Muscle layer of duodenum (tissue), 2 donors: Measurements from ENCODE around the gene PIEZO1.

Experiments used
- H3K27ac ChIP-seq: one replicate; pipeline ENCODE4 v1.7.0; 2013; ENCODE audit warnings: mild to moderate bottlenecking, low read length
- H3K27me3 ChIP-seq: one replicate; pipeline ENCODE4 v1.7.0; 2013; ENCODE audit warnings: low read depth, mild to moderate bottlenecking, control low read depth, low read length
- H3K36me3 ChIP-seq, 2 donors: one replicate each; pipeline ENCODE4 v1.7.0; 2013; ENCODE audit warnings: low read length in 2 of 2, control low read depth in 1 of 2, mild to moderate bottlenecking in 1 of 2; ENCODE audit not compliant: insufficient read depth in 2 of 2, control insufficient read depth in 1 of 2
- H3K4me1 ChIP-seq, 2 donors: one replicate each; pipeline ENCODE4 v1.7.0; 2013; ENCODE audit warnings: low read length in 2 of 2, mild to moderate bottlenecking in 2 of 2, control low read depth in 1 of 2, moderate library complexity in 1 of 2; ENCODE audit not compliant: insufficient read depth in 2 of 2, control insufficient read depth in 1 of 2
- H3K4me3 ChIP-seq, 2 donors: one replicate each; pipeline ENCODE4 v1.7.0; 2013; ENCODE audit warnings: low read length in 2 of 2, low read depth in 1 of 2, mild to moderate bottlenecking in 1 of 2
- H3K9me3 ChIP-seq, 2 donors: one replicate each; pipeline ENCODE4 v1.7.0; 2013; ENCODE audit warnings: low read length in 2 of 2, control low read depth in 1 of 2, mild to moderate bottlenecking in 1 of 2; ENCODE audit not compliant: control insufficient read depth in 1 of 2
- donor health status: healthy.

The PIEZO1 gene

GRCh38 chr16:88739977-88740726 lies 44.9 kb downstream of the PIEZO1 start:
- Histone ChIP-seq H3K36me3 (peaks cover 0 to 49% of the 10 kb centered on the region in 2 donors), H3K4me3 (no peak overlapping the region), H3K27me3 (no peaks in the 10 kb centered on the region), H3K27ac (no peak overlapping the region), H3K4me1 (peaks cover 0 to 22% of the 10 kb centered on the region in 2 donors), H3K9me3 (no peaks in the 10 kb centered on the region)

- Histone ChIP-seq H3K36me3 (peaks cover 0 to 57% of the 10 kb centered on the region in 2 donors), H3K4me1 (peaks cover 0 to 17% of the 10 kb centered on the region in 2 donors), H3K9me3 (no peaks in the 10 kb centered on the region), H3K4me3 (no peak overlapping the region), H3K27me3 (no peaks in the 10 kb centered on the region), H3K27ac (no peak overlapping the region)
These were observed 45.7 kb downstream of the PIEZO1 start for GRCh38 chr16:88739139-88739976.

GRCh38 chr16:88738151-88739084 lies 46.6 kb downstream of the PIEZO1 start:
- Histone ChIP-seq H3K4me3 (no peak overlapping the region), H3K27ac (no peak overlapping the region), H3K4me1 (peaks cover 0 to 7% of the 10 kb centered on the region in 2 donors), H3K9me3 (no peaks in the 10 kb centered on the region), H3K27me3 (no peaks in the 10 kb centered on the region), H3K36me3 (peaks cover 0 to 67% of the 10 kb centered on the region in 2 donors)

- Histone ChIP-seq H3K27ac (no peak overlapping the region), H3K36me3 (peaks cover 0 to 72% of the 10 kb centered on the region in 2 donors), H3K4me3 (no peak overlapping the region), H3K27me3 (no peaks in the 10 kb centered on the region), H3K9me3 (no peaks in the 10 kb centered on the region), H3K4me1 (peaks cover 0 to 6% of the 10 kb centered on the region in 2 donors)
These were observed 47.5 kb downstream of the PIEZO1 start for GRCh38 chr16:88737298-88738150.

GRCh38 chr16:88736496-88736895 lies 48.5 kb downstream of the PIEZO1 start:
- Histone ChIP-seq H3K27me3 (no peaks in the 10 kb centered on the region), H3K9me3 (no peaks in the 10 kb centered on the region), H3K36me3 (peaks cover 0 to 73% of the 10 kb centered on the region in 2 donors)

GRCh38 chr16:88736088-88736487 lies 48.9 kb downstream of the PIEZO1 start:
- Histone ChIP-seq H3K27ac (no peak overlapping the region), H3K27me3 (no peaks in the 10 kb centered on the region)

More at GRCh38 chr16:88736496-88736895, 48.5 kb downstream of the PIEZO1 start:
- no peak overlapping the region for H3K4me3 ChIP-seq
- no peak overlapping the region for H3K27ac ChIP-seq
- peaks cover 0 to 6% of the 10 kb centered on the region in 2 donors for H3K4me1 ChIP-seq

GRCh38 chr16:88735616-88736015 lies 49.4 kb downstream of the PIEZO1 start:
- Histone ChIP-seq H3K4me3 (no peak overlapping the region), H3K4me1 (peaks cover 0 to 6% of the 10 kb centered on the region in 2 donors), H3K36me3 (peaks cover 8 to 71% of the 10 kb centered on the region in 2 donors), H3K9me3 (no peaks in the 10 kb centered on the region), H3K27me3 (no peaks in the 10 kb centered on the region), H3K27ac (no peak overlapping the region)

More at GRCh38 chr16:88736088-88736487, 48.9 kb downstream of the PIEZO1 start:
- Histone ChIP-seq H3K36me3 (peaks cover 3 to 74% of the 10 kb centered on the region in 2 donors), H3K9me3 (no peaks in the 10 kb centered on the region), H3K4me1 (peaks cover 0 to 6% of the 10 kb centered on the region in 2 donors), H3K4me3 (no peak overlapping the region)

- Histone ChIP-seq H3K4me1 (peaks cover 0 to 6% of the 10 kb centered on the region in 2 donors), H3K36me3 (peaks cover 9 to 67% of the 10 kb centered on the region in 2 donors), H3K27ac (no peak overlapping the region), H3K4me3 (no peak overlapping the region), H3K27me3 (no peaks in the 10 kb centered on the region), H3K9me3 (no peaks in the 10 kb centered on the region)
These were observed 49.9 kb downstream of the PIEZO1 start for GRCh38 chr16:88735121-88735520.

- Histone ChIP-seq H3K27ac (no peak overlapping the region), H3K36me3 (peaks cover 9 to 65% of the 10 kb centered on the region in 2 donors), H3K9me3 (no peaks in the 10 kb centered on the region), H3K4me3 (no peak overlapping the region), H3K27me3 (no peaks in the 10 kb centered on the region), H3K4me1 (peaks cover 0 to 6% of the 10 kb centered on the region in 2 donors)
These were observed 50.7 kb downstream of the PIEZO1 start for GRCh38 chr16:88734361-88734728.
